Superior temporal gyrus (tissue), 1 donor: Measurements from ENCODE around the gene FRK.
"Not testable (repeated sequence)": the region's sequence is repeated elsewhere in the genome, so short reads cannot be mapped to it uniquely, and the experiment has no call there.

ENCODE experiments used
- DNase-seq: peaks from one replicate; pipeline ENCODE4 v3.0.0-alpha.2; 2016; ENCODE audit errors: extremely low spot score

The FRK gene

GRCh38 chr6:116074732-116075390 is 14.2 kb upstream of the FRK start:
- no peak for DNase-seq

GRCh38 chr6:116073765-116074440 is 13.2 kb upstream of the FRK start:
- DNase-seq, result no peak

GRCh38 chr6:116072368-116072767 is 11.7 kb upstream of the FRK start:
- no peak for DNase-seq

- no peak for DNase-seq
These were observed 10.1 kb upstream of the FRK start for GRCh38 chr6:116070616-116071389.

- DNase-seq, result no peak
These were observed 9.4 kb upstream of the FRK start for GRCh38 chr6:116070101-116070500.

- DNase-seq, result no peak
These were observed 6.1 kb upstream of the FRK start for GRCh38 chr6:116066789-116067188.

GRCh38 chr6:116064666-116065065 is 4.0 kb upstream of the FRK start:
- no peak for DNase-seq

GRCh38 chr6:116062496-116062895 is 1.8 kb upstream of the FRK start:
- no peak for DNase-seq

GRCh38 chr6:116059713-116060571 is 749 bp downstream of the FRK start:
- DNase-seq, result no peak

GRCh38 chr6:116057766-116058165 is 2.9 kb downstream of the FRK start:
- no peak for DNase-seq

GRCh38 chr6:116055513-116055912 is 5.2 kb downstream of the FRK start:
- DNase-seq, result no peak

- DNase-seq, result no peak
These were observed 9.4 kb downstream of the FRK start for GRCh38 chr6:116051244-116051643.

- DNase-seq, result no peak
These were observed 10.0 kb downstream of the FRK start for GRCh38 chr6:116050737-116051136.

- no peak for DNase-seq
These were observed 11.4 kb downstream of the FRK start for GRCh38 chr6:116049321-116049720.

- no peak for DNase-seq
These were observed 13.3 kb downstream of the FRK start for GRCh38 chr6:116047173-116047933.

GRCh38 chr6:116046737-116047136 is 14.0 kb downstream of the FRK start:
- DNase-seq, result no peak

GRCh38 chr6:116046272-116046671 is 14.4 kb downstream of the FRK start:
- DNase-seq, result not testable (repeated sequence)

- DNase-seq, result no peak
These were observed 18.8 kb downstream of the FRK start for GRCh38 chr6:116041934-116042333.

- DNase-seq, result no peak
These were observed 19.7 kb downstream of the FRK start for GRCh38 chr6:116040993-116041392.

GRCh38 chr6:116036885-116037284 is 23.8 kb downstream of the FRK start:
- DNase-seq, result no peak
